ENCODE results near the gene AP1G1. TPM values are rescaled to one million over a fixed set of nuclear protein-coding genes. Genes with fewer than 3 reads are reported as not detected.

AP1G1 gene
- total RNA-seq, 6 experiments from 2014 or later, result 47.8 to 54.1 (median 52.5) TPM

DNA sequence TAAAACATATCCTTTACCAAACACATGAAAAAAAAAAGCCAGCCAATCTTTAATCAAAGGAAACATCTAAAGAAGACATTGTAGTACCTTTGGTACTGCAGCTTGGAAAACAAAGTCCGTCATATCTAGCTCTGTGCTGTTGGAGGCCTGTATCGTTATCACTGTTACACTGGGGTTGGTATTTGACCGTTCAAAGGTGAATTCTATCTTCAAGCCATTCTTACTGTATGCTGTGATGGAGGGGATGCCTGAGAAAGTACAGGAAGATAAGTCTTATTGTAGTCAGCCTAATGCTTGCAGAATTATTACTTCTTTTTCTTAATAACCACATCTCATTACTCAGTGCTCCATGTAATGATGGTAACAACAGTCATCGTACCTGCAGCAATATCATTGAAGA, 69.8 kb downstream of the AP1G1 start:
- ATAC-seq, result peak in 1 of 4 donors; percentile 44

DNA sequence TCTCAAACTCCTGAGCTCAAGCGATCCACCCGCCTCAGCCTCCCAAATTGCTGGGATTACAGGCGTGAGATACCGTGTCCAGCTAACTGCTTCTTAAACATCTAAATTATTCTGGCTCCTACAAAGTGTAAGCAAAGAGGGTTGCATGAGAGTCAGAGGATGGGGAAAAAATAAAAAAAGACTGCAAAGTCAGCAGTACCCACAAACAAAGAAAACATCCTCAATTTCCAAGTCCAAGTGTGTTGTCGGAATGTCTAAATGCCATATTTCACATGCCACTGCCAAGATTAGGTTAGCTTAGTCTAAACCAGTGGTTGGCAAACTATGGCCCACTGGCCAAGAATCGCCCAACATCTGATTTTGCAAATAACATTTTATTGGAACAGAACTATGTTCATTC, 71.1 kb downstream of the AP1G1 start:
- no peak overlapping the region for H3K27ac ChIP-seq
- no peaks in the 10 kb centered on the region for H3K27me3 ChIP-seq
- H3K36me3 ChIP-seq, result peaks cover 0 to 73% (median 44%) of the 10 kb centered on the region in 4 donors
- DNase-seq (no peak), ATAC-seq (no peak)
- no peaks in the 10 kb centered on the region for H3K4me1 ChIP-seq
- no peaks in the 10 kb centered on the region for H3K9me3 ChIP-seq
- 96% methylated on average over 6 of the region's 6 CpGs for WGBS (ENCODE audit: insufficient coverage, low coverage, low lambda C conversion rate, missing lambda C conversion rate)
- TF ChIP-seq, protein P1, sequence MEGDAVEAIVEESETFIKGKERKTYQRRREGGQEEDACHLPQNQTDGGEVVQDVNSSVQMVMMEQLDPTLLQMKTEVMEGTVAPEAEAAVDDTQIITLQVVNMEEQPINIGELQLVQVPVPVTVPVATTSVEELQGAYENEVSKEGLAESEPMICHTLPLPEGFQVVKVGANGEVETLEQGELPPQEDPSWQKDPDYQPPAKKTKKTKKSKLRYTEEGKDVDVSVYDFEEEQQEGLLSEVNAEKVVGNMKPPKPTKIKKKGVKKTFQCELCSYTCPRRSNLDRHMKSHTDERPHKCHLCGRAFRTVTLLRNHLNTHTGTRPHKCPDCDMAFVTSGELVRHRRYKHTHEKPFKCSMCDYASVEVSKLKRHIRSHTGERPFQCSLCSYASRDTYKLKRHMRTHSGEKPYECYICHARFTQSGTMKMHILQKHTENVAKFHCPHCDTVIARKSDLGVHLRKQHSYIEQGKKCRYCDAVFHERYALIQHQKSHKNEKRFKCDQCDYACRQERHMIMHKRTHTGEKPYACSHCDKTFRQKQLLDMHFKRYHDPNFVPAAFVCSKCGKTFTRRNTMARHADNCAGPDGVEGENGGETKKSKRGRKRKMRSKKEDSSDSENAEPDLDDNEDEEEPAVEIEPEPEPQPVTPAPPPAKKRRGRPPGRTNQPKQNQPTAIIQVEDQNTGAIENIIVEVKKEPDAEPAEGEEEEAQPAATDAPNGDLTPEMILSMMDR (IDR thresholded peaks at IDR 0.05), result no peak
- no peak for TF ChIP-seq POLR2A (IDR thresholded peaks at IDR 0.05)
- H3K4me3 ChIP-seq, result no peak overlapping the region
- intact Hi-C loops (cut with DNase I), result no loop called here

More for the DNA sequence above, 69.8 kb downstream of the AP1G1 start:
- no peaks in the 10 kb centered on the region for H3K27me3 ChIP-seq
- no peaks in the 10 kb centered on the region for H3K9me3 ChIP-seq
- intact Hi-C loops (cut with DNase I), result no loop called here
- DNase-seq, result no peak
- TF ChIP-seq, protein P1 (IDR thresholded peaks at IDR 0.05), result no peak
- no peaks in the 10 kb centered on the region for H3K4me1 ChIP-seq
- peaks cover 0 to 69% (median 41%) of the 10 kb centered on the region in 4 donors for H3K36me3 ChIP-seq
- no peak overlapping the region for H3K4me3 ChIP-seq
- WGBS (ENCODE audit: insufficient coverage, low coverage, low lambda C conversion rate, missing lambda C conversion rate), result 46% methylated on average over 4 of the region's 4 CpGs
- H3K27ac ChIP-seq, result no peak overlapping the region

DNA sequence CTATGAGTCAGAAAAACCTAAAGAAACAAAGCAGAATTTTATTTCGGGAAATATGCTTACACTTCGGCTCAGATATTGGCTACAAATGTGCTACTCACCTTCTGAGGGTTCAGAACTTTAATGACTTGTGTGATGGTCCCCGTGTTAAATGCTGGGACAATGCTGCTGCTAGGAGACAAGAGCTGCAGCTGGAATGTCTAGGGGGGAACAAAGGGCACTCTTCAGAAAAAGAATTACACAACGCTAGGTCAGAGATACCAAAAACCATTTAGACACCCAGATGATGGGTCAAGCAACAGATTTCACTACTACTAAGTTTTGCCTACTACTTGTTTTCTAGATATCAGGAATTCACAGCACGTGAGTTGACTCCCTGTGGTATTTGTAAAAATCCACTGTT, 74.1 kb downstream of the AP1G1 start:
- DNase-seq, result no peak
- Histone ChIP-seq H3K4me1 (no peaks in the 10 kb centered on the region), H3K27ac (no peak overlapping the region), H3K27me3 (no peaks in the 10 kb centered on the region), H3K4me3 (no peak overlapping the region), H3K36me3 (peaks cover 0 to 70% (median 45%) of the 10 kb centered on the region in 4 donors), H3K9me3 (no peaks in the 10 kb centered on the region)
- WGBS (ENCODE audit: insufficient coverage, low coverage, low lambda C conversion rate, missing lambda C conversion rate), result 80% methylated on average over 5 of the region's 5 CpGs
- TF ChIP-seq POLR2A (IDR thresholded peaks at IDR 0.05), result no peak
- TF ChIP-seq, protein P1 (IDR thresholded peaks at IDR 0.05), result no peak
- ATAC-seq, result peak in 1 of 4 donors; percentile 18
- intact Hi-C loops (cut with DNase I), result no loop called here

DNA sequence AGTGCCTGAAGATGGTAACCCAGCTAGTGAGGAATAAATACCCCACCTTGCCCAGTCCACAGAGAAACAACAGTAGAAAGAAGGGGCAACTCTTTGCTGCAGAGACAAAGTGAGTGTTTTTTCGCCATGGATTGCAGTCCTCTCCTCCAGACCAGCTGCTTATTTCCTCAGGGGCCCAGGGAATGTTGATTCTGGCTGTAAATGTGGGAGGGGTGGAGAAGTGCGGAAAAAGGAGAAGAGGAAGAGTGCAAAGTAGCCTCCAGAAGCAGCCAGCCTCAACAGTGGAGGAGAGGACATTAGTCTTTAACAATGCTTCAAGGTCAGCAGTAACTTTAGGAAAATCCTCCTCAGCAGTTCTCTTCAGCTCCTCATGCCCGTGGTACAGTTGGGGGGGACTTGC, 76.0 kb downstream of the AP1G1 start:
- Histone ChIP-seq H3K36me3 (peaks cover 0 to 51% (median 32%) of the 10 kb centered on the region in 4 donors), H3K27me3 (no peaks in the 10 kb centered on the region), H3K4me1 (peaks cover 0 to 7% (median 1%) of the 10 kb centered on the region in 4 donors), H3K27ac (no peak overlapping the region), H3K9me3 (no peaks in the 10 kb centered on the region), H3K4me3 (no peak overlapping the region)
- ATAC-seq, result peak in 2 of 4 donors; percentile 24 to 40
- TF ChIP-seq POLR2A (IDR thresholded peaks at IDR 0.05), result no peak
- TF ChIP-seq, protein P1 (IDR thresholded peaks at IDR 0.05), result no peak
- DNase-seq, result no peak
- intact Hi-C loops (cut with DNase I), result no loop called here
- WGBS (ENCODE audit: insufficient coverage, low coverage, low lambda C conversion rate, missing lambda C conversion rate), result 88% methylated on average over 3 of the region's 3 CpGs

Data from right lobe of liver (tissue), 6 donors.